Keratinocyte (primary cell): ENCODE data around the gene CHSY1. TPM values are rescaled to one million over a fixed set of nuclear protein-coding genes. Genes with fewer than 3 reads are reported as not detected.

Experiments
- DNase-seq: peaks from one replicate; pipeline ENCODE4 v3.0.0-alpha.2; 2011; ENCODE audit warnings: low read depth, missing footprints, low spot score
- FAIRE-seq: peaks from 2 replicates; lab custom pipeline; 2011; peaks lifted over from hg19 to GRCh38; lab: Jason Lieb, UNC
- H2AFZ ChIP-seq: 2 replicates; pipeline ENCODE4 v1.6.0; 2012; ENCODE audit warnings: low read length, control low read depth, inconsistent platforms; ENCODE audit not compliant: control insufficient read depth
- H3K27ac ChIP-seq: 2 replicates; pipeline ENCODE4 v1.5.1; 2011; ENCODE audit warnings: low read length; ENCODE audit not compliant: control insufficient read depth, insufficient read depth
- H3K27me3 ChIP-seq: 3 replicates; pipeline ENCODE4 v1.6.0; 2011; ENCODE audit warnings: low read length; ENCODE audit not compliant: control insufficient read depth, insufficient read depth; ENCODE audit errors: extremely low read depth
- H3K36me3 ChIP-seq, 2 experiments: 2 replicates in 1 of 2; 3 replicates in 1 of 2; pipeline ENCODE4 v1.5.1; 2011; ENCODE audit warnings: low read length in 2 of 2, mild to moderate bottlenecking in 1 of 2; ENCODE audit not compliant: control insufficient read depth in 2 of 2, insufficient read depth in 2 of 2; ENCODE audit errors: extremely low read depth in 1 of 2
- H3K4me1 ChIP-seq: 3 replicates; pipeline ENCODE4 v1.5.1; 2011; ENCODE audit warnings: low read length; ENCODE audit not compliant: control insufficient read depth, insufficient read depth; ENCODE audit errors: extremely low read depth
- H3K4me2 ChIP-seq: 3 replicates; pipeline ENCODE4 v1.6.0; 2011; ENCODE audit warnings: low read depth, low read length; ENCODE audit not compliant: control insufficient read depth, insufficient read depth; ENCODE audit errors: extremely low read depth
- H3K4me3 ChIP-seq, 3 experiments: fragments of 200-600 bp in 1 of 3; sonication (generic) in 1 of 3; 2 replicates in 2 of 3; 3 replicates in 1 of 3; pipeline ENCODE4 v1.5.1; 2011 to 2016; ENCODE audit warnings: low read length in 3 of 3, mild to moderate bottlenecking in 3 of 3, control low read depth in 2 of 3, inconsistent platforms in 1 of 3, low read depth in 1 of 3, mixed read lengths in 1 of 3, mixed run types in 1 of 3, moderate library complexity in 1 of 3; ENCODE audit not compliant: control insufficient read depth in 2 of 3, insufficient read depth in 2 of 3; ENCODE audit errors: extremely low read depth in 1 of 3
- H3K79me2 ChIP-seq: 2 replicates; pipeline ENCODE4 v1.6.0; 2012; ENCODE audit warnings: low read length; ENCODE audit not compliant: control insufficient read depth, insufficient read depth
- H3K9ac ChIP-seq: 3 replicates; pipeline ENCODE4 v1.6.0; 2011; ENCODE audit warnings: low read length; ENCODE audit not compliant: control insufficient read depth, insufficient read depth; ENCODE audit errors: extremely low read depth
- H3K9me1 ChIP-seq: 3 replicates; pipeline ENCODE4 v1.6.0; 2011; ENCODE audit warnings: low read length; ENCODE audit not compliant: control insufficient read depth, insufficient read depth; ENCODE audit errors: extremely low read depth
- H3K9me3 ChIP-seq: 2 replicates; pipeline ENCODE4 v1.5.1; 2012; ENCODE audit warnings: low read depth, low read length; ENCODE audit not compliant: control insufficient read depth
- H4K20me1 ChIP-seq: 3 replicates; pipeline ENCODE4 v1.6.0; 2011; ENCODE audit warnings: low read length; ENCODE audit not compliant: control insufficient read depth, insufficient read depth; ENCODE audit errors: extremely low read depth
- EZH2 ChIP-seq: IDR thresholded peaks from one replicate; pipeline ENCODE4 v1.6.1; 2012; ENCODE audit warnings: inconsistent platforms, mild to moderate bottlenecking, low read length, moderate library complexity
- dilution Hi-C: fragments of 300-500 bp; cut with MboI; formaldehyde crosslinking; loops from one replicate; pipeline ENCODE4 v1.7.0; 2020; ENCODE audit warnings: low sequenced_read_pairs; ENCODE audit not compliant: extremely low pct_ligation_motif_present
- polyA plus RNA-seq, 5 experiments: library from polyadenylated mRNA; depleted of rRNA in 3 of 5; stranded (reverse) in 3 of 5; stranded (forward) in 1 of 5; unstranded in 1 of 5; fragments of >200 nt; gene quantifications; 1 replicate in 1 of 5; 2 replicates in 3 of 5; 3 replicates in 1 of 5; pipeline versions ENCODE4 v1.2.1 to v1.2.3, GENCODE V29; 2011 to 2012; ENCODE audit warnings: missing spikeins in 2 of 5, low read depth in 1 of 5, low replicate concordance in 1 of 5
- TF ChIP-seq, protein P1 (sequence below), 3 experiments: IDR thresholded peaks in 1 of 3; conservative IDR thresholded peaks in 1 of 3; optimal IDR thresholded peaks in 1 of 3; 2 replicates in 2 of 3; 3 replicates in 1 of 3; pipeline versions ENCODE3 to v1.5.1; 2011; ENCODE audit warnings: low read length in 3 of 3, mild to moderate bottlenecking in 3 of 3, moderate library complexity in 2 of 3, control low read depth in 1 of 3, inconsistent platforms in 1 of 3; ENCODE audit not compliant: insufficient read depth in 2 of 3; ENCODE audit errors: extremely low read depth in 1 of 3

Gene CHSY1
- polyA plus RNA-seq, 1 donor (not counting 4 experiments of a cell fraction or from before 2014, with no cell fraction given), result 27.0 TPM

DNA sequence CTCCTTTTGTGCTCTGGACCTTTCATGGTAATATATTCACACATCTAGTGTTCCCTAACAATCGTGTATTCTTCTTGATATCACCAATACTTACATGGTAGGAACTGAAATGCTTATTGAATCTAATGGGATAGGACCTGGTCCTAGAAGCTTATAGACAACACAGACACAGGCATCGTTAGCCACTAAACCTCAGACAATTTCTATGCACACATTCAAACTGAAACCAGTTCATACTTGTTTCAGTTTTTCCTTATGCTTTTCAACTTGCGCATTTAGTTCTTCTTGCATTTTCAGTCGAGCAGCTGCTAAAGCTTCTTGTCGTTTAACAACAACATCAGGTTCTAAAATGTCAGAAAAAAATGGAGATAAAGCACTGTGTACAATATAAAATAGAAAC is 23.2 kb upstream of the CHSY1 start:
- dilution Hi-C loops, result no loop called here
- Histone ChIP-seq H3K9me3 (no peaks in the 10 kb centered on the region), H3K4me2 (no peak overlapping the region), H3K9ac (no peak overlapping the region), H3K9me1 (no peaks in the 10 kb centered on the region), H3K4me3 (no peak overlapping the region), H3K79me2 (peaks cover 31% of the 10 kb centered on the region), H3K4me1 (peaks cover 5% of the 10 kb centered on the region), H3K27me3 (no peaks in the 10 kb centered on the region), H4K20me1 (peaks cover 4% of the 10 kb centered on the region), H3K27ac (no peak overlapping the region), H3K36me3 (peaks cover 29 to 45% of the 10 kb centered on the region in 2 experiments), H2AFZ (no peak overlapping the region)
- FAIRE-seq, result no peak
- TF ChIP-seq EZH2, result no peak
- TF ChIP-seq, protein P1, sequence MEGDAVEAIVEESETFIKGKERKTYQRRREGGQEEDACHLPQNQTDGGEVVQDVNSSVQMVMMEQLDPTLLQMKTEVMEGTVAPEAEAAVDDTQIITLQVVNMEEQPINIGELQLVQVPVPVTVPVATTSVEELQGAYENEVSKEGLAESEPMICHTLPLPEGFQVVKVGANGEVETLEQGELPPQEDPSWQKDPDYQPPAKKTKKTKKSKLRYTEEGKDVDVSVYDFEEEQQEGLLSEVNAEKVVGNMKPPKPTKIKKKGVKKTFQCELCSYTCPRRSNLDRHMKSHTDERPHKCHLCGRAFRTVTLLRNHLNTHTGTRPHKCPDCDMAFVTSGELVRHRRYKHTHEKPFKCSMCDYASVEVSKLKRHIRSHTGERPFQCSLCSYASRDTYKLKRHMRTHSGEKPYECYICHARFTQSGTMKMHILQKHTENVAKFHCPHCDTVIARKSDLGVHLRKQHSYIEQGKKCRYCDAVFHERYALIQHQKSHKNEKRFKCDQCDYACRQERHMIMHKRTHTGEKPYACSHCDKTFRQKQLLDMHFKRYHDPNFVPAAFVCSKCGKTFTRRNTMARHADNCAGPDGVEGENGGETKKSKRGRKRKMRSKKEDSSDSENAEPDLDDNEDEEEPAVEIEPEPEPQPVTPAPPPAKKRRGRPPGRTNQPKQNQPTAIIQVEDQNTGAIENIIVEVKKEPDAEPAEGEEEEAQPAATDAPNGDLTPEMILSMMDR (optimal IDR thresholded peaks at IDR 0.05 in 1 of 3, IDR thresholded peaks at IDR 0.05 in 1 of 3, conservative IDR thresholded peaks at IDR 0.05 in 1 of 3; ENCODE audit: extremely low read depth in 1 of 3, insufficient read depth in 2 of 3, low read length in 3 of 3), result no peak
- DNase-seq, result no peak

DNA sequence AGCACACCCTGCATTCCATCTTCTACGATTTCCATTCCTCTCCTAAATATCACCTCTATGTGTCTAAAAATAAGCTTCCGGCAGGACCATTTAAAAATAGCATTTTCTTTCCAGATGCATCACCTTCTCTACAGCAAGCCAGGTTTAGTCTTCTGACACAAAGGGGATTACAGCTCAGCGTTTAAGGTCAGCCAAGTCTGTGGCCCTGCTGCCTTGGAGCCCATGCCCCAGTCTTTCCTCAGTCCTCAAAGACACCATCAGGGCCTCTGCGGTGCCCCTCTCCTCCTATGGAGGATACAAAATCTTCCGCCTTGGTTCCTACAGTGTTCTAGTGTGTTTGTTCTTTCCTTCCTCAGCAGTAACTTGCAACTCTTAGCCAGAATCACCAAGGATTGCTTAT is 21.7 kb upstream of the CHSY1 start:
- Histone ChIP-seq H3K27me3 (no peaks in the 10 kb centered on the region), H3K4me1 (peaks cover 5% of the 10 kb centered on the region), H4K20me1 (peaks cover 8% of the 10 kb centered on the region), H3K9me1 (no peaks in the 10 kb centered on the region), H3K79me2 (peaks cover 31% of the 10 kb centered on the region), H2AFZ (no peak overlapping the region), H3K4me2 (no peak overlapping the region), H3K9me3 (no peaks in the 10 kb centered on the region), H3K27ac (no peak overlapping the region), H3K36me3 (peaks cover 29 to 57% of the 10 kb centered on the region in 2 experiments), H3K9ac (no peak overlapping the region), H3K4me3 (no peak overlapping the region)
- TF ChIP-seq, protein P1 (optimal IDR thresholded peaks at IDR 0.05 in 1 of 3, IDR thresholded peaks at IDR 0.05 in 1 of 3, conservative IDR thresholded peaks at IDR 0.05 in 1 of 3; ENCODE audit: extremely low read depth in 1 of 3, insufficient read depth in 2 of 3, low read length in 3 of 3), result no peak
- no peak for TF ChIP-seq EZH2
- no peak for FAIRE-seq
- dilution Hi-C loops, result no loop called here
- DNase-seq, result no peak
